Measurements from ENCODE around the gene ZNF860.

- no peak for TF ChIP-seq CTCF (IDR thresholded peaks at IDR 0.05)
- no peak for TF ChIP-seq POLR2A (IDR thresholded peaks at IDR 0.05)
Observed at GRCh38 chr3:31974471-31974870, 7.1 kb upstream of the ZNF860 start.
